HG02798 (cell line): Measurements from ENCODE around the gene ZDHHC11.
"Not testable (repeated sequence)": the region's sequence is repeated elsewhere in the genome, so short reads cannot be mapped to it uniquely, and the experiment has no call there.

Experiments
- ATAC-seq: cut with Tn5 transposase; IDR thresholded peaks from one replicate; pipeline ENCODE4 v1.9.1; 2021; ENCODE audit warnings: mild to moderate bottlenecking; ENCODE audit not compliant: unreplicated experiment, poor library complexity

ZDHHC11 gene

GRCh38 chr5:816176-816575 is 34.6 kb downstream of the ZDHHC11 start:
- ATAC-seq: no peak

DNA sequence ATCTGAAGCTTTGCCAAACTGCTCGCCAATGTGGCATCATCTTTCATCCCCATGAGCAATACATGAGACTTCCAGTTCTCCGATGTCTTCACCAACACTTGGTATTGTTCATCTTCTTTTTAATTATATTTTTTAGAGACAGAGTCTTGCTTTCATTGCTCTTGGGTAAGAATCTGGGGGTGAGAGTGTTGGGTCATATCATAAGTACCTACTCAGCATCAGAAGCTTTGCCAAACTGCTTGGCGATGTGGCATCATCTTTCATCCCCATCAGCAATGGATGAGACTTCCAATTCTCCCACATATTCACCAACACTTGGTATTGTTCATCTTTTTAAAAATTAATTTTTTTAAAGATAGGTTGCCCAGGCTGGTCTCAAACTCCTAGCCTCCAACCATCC is 35.3 kb downstream of the ZDHHC11 start:
- ATAC-seq: no peak

DNA sequence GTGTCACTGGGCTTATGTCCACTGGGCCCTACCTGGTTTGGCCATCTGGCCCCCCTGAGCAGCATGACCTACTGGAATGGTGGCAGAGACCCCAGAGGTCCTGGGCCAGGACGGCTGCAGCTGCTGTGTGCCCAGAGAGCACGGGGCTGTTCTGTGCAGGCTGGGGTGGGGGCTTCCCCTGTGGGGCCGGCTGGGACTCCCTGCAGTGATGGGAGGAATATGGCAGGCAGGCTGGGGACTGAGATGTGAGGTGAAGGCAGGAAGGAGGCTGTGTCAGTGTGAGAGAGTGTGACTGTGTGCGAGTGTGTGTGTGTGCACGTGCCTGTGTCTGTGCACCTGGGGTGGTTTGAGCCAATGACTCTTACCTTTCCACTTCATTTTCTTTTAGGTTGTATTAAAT is 37.2 kb downstream of the ZDHHC11 start:
- ATAC-seq: not testable (repeated sequence)

- ATAC-seq: not testable (repeated sequence)
These were observed 39.4 kb downstream of the ZDHHC11 start for GRCh38 chr5:811384-811783.

DNA sequence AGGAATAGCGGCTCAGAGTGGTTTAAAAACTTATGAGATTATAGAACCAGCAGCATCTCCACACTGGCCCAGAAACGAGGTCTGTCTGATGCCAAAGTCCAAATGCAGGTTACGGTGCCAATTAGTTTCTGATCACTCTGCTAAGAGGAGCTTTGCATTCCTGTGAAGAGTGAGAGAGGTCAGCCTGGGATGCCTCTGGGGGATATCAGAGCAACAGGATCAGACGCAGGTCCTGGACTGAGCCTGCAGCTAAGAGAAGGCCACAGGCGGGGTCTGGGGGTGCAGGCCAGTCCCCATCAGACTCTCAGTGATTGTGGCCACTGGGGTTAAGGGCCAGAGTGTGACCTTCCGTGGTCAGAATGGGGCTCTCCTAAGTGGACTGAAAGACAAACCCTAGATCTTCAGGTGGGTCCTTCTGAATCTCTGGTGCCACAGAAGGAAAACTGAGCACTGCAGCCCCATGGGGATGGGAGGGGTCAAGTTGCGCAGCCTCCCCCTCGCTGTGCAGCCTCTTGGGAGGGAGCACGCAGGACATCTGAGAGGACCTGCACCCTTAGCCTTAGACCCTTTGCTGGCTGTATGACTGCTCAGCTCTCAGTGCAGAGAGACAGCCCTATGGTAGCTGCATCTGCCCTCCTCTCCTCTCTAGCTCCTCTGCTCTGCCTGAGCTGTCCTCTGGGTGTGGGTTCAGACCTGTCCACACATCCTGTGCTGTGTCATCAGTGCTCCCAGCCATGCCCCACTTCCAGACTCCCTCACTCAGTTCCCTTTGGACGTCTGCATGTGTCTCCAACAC is 42.9 kb downstream of the ZDHHC11 start:
- not testable (repeated sequence) for ATAC-seq

DNA sequence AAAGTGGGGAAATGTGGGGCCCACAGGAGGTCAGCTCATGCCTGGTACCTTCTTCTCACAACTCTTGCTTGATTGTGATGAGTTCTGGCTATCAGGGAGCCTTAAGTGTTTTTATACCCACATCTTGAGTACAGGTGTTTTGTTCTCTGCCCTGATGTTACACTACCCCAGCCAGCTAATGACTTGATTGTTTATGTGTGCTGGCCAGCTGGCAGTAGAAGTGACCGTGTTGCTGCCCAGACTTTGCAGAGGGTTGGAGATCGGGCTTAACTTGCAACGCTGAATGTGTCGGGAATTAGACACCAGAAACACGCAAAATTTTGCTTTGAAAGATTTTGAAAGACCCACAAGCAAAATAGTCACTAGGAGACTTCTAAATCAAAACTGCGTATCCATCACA is 49.3 kb downstream of the ZDHHC11 start:
- ATAC-seq: no peak

GRCh38 chr5:801055-801454 is 49.7 kb downstream of the ZDHHC11 start:
- not testable (repeated sequence) for ATAC-seq

- not testable (repeated sequence) for ATAC-seq
These were observed 52.2 kb downstream of the ZDHHC11 start for GRCh38 chr5:798505-799138.

GRCh38 chr5:797986-798385 is 52.8 kb downstream of the ZDHHC11 start:
- ATAC-seq: not testable (repeated sequence)

GRCh38 chr5:795873-796272 is 54.9 kb downstream of the ZDHHC11 start:
- not testable (repeated sequence) for ATAC-seq

DNA sequence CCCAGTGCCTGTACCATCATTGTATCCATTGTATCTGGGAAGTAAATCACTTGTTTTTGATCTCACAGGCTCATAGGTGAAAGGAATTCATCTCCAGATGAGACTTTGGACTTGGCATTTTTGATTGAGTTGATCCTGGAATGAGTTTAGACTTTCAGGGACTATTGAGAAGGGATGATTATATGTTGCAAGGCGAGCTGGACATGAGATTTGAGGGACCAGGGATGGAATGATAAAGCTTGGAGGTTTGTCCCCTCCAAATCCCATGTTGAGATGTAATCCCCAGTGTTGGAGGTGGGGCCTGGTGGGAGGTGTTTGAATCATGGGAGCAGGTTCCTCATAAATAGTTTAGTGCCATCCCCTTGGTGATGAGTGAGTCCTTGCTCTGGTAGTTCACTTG is 55.8 kb downstream of the ZDHHC11 start:
- ATAC-seq: not testable (repeated sequence)

DNA sequence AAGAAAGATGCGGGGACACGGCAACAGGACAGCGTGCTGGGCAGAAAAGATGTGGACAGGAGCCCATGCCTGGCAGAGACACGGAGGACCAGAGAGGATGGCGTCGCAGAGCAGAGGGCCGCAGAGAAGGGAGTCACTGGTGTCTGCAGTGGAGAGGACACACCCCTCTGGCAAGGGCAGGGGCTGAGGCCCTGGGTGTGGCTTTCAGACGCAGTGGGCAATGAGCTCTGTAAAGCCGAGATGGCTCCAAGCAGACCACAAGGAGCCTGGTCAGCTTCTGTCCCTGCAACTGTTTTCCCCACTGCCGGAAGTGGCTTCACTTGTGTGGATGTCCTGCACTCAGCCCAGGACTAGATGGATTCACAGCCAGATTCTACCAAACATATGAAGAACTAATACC is 62.1 kb downstream of the ZDHHC11 start:
- not testable (repeated sequence) for ATAC-seq

GRCh38 chr5:787857-788233 is 62.9 kb downstream of the ZDHHC11 start:
- not testable (repeated sequence) for ATAC-seq

GRCh38 chr5:787224-787856 is 63.4 kb downstream of the ZDHHC11 start:
- ATAC-seq: not testable (repeated sequence)

- ATAC-seq: peak; percentile 4
These were observed 65.5 kb downstream of the ZDHHC11 start for GRCh38 chr5:785181-785705.

GRCh38 chr5:784428-785177 is 66.2 kb downstream of the ZDHHC11 start, which contains the start of gene ZDHHC11B:
TSS of gene ZDHHC11B (minus strand) at chr5:784729. CDS start at chr5:766919, 17,810 bp downstream.
- peak; percentile 57 for ATAC-seq

DNA sequence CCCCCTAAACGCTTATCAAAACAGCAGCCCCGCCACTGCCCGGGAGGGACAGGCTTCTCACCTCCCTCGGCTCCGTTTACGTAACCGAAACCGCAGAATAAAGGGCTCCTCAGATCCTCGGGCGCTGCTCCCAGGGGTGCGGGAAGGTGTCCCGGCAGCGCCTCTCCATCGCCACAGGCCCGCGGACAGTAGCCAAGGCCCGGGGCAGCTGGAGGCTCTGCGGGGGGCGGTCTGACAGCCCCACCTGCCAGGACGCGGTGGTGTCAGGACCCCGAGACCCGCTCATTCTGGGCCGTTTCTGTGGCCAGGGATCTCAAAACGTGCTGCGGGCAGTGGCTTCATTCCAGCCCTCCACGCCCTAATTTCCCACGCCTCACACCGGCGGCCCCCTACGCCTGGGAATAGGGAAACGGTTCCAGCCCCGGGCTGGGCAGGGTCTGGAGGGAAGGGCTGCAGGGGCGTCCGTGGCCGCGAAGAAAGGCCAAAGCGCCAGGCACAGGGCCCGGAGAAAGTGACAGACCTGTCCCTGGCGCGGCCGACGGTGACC is 66.8 kb downstream of the ZDHHC11 start:
- not testable (repeated sequence) for ATAC-seq

DNA sequence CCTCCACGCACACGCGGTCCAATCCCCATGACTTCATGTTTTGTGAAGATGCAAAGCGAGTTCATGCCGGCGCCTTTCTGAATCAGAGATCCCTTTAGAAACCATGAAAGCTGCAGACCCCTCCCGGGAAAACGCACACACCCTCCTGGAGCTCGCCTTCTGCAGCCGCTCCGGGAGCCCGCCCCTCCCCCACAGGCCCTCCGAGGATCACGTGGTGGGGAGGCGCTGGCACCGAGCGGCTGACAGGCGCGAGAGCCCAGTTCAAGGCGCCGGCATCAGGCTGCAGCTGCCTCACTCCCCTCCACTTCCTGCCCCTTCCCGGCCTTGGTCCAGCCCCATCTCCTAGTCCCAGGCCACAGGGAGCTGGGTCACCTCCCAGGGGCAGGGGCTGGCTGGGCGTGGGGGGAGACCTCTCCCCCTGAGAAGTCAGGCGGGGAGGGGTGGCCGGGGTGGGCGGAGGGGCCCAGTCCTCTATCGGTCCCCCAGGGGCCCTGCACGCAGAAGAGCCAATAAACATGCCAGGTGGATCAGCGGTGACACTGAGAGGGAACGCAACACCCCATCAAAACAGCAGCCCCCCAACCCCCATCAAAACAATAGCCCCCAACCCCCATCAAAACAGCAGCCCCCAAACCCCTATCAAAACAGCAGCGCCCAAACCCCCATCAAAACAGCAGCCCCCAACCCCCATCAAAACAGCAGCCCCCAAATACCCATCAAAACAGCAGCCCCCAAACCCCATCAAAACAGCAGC is 67.6 kb downstream of the ZDHHC11 start:
- not testable (repeated sequence) for ATAC-seq

- ATAC-seq: not testable (repeated sequence)
These were observed 68.4 kb downstream of the ZDHHC11 start for GRCh38 chr5:782356-782755.
